Type B pancreatic cell (in vitro differentiated cells): Measurements from ENCODE around the gene ZNF311. TPM values are rescaled to one million over a fixed set of nuclear protein-coding genes. Genes with fewer than 3 reads are reported as not detected.

Source experiments
- DNase-seq: peaks from one replicate; pipeline ENCODE4 v3.0.0; 2021; ENCODE audit warnings: mixed read lengths; ENCODE audit not compliant: unreplicated experiment; ENCODE audit errors: extremely low spot score
- H3K27ac Mint-ChIP-seq: 2 replicates; pipeline ENCODE4 v1.8.0; 2021; ENCODE audit warnings: mild to moderate bottlenecking, mixed read lengths
- H3K27me3 Mint-ChIP-seq: 2 replicates; pipeline ENCODE4 v1.8.0; 2021; ENCODE audit warnings: mixed read lengths
- H3K36me3 Mint-ChIP-seq: 2 replicates; pipeline ENCODE4 v1.8.0; 2021; ENCODE audit warnings: mixed read lengths
- H3K4me1 Mint-ChIP-seq: one replicate; pipeline ENCODE4 v1.8.0; 2021; ENCODE audit warnings: mixed read lengths; ENCODE audit not compliant: unreplicated experiment
- H3K4me3 Mint-ChIP-seq: 2 replicates; pipeline ENCODE4 v1.8.0; 2021; ENCODE audit warnings: mild to moderate bottlenecking, mixed read lengths
- H3K9me3 Mint-ChIP-seq: 2 replicates; pipeline ENCODE4 v1.8.0; 2021; ENCODE audit warnings: mixed read lengths
- total RNA-seq: library from RNA; stranded (reverse); gene quantifications from 2 replicates; pipeline ENCODE4 v1.2.1, GENCODE V29; 2021; ENCODE audit warnings: low replicate concordance
- TF ChIP-seq, protein P1 (sequence below): fragments of 200-600 bp; sonication (generic); conservative IDR thresholded peaks from 2 replicates; pipeline ENCODE4 v1.5.0; 2021; ENCODE audit warnings: antibody characterized with exemption, mild to moderate bottlenecking

ZNF311 gene
- total RNA-seq, 1 donor from 2014 or later, result 0.68 TPM

- H3K4me1 Mint-ChIP-seq, result peaks cover 5% of the 10 kb centered on the region
- peaks cover 52% of the 10 kb centered on the region for H3K27me3 Mint-ChIP-seq
Measured at GRCh38 chr6:29014729-29015608, 9.9 kb upstream of the ZNF311 start.

DNA sequence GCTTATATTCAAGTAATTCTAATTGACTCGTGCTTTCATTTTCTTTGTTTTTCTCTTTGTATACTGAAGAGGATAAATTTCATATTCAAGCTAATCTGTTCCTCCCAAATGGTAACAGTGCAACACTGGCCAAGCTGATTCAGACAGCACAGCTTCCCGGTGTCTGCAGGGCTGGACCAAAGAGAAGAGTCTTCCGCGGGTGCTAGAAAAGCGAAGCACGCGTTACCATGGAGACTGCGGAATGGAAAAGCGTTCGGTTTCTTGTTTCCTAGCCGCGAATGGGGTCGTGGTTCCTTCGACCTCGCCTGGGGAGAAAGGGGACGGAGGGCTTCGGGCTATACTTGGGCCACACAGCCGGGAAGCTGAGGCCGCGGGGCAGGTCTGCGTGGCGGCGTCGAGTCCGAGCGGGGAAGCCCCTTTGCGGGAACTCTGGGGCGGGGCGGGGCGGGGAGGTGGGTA, 6.2 kb upstream of the ZNF311 start:
- peaks cover 58% of the 10 kb centered on the region for H3K27me3 Mint-ChIP-seq
- H3K27ac Mint-ChIP-seq, result peak overlapping the region; percentile 18
- no peaks in the 10 kb centered on the region for H3K9me3 Mint-ChIP-seq
- H3K36me3 Mint-ChIP-seq, result no peaks in the 10 kb centered on the region
- TF ChIP-seq, protein P1, sequence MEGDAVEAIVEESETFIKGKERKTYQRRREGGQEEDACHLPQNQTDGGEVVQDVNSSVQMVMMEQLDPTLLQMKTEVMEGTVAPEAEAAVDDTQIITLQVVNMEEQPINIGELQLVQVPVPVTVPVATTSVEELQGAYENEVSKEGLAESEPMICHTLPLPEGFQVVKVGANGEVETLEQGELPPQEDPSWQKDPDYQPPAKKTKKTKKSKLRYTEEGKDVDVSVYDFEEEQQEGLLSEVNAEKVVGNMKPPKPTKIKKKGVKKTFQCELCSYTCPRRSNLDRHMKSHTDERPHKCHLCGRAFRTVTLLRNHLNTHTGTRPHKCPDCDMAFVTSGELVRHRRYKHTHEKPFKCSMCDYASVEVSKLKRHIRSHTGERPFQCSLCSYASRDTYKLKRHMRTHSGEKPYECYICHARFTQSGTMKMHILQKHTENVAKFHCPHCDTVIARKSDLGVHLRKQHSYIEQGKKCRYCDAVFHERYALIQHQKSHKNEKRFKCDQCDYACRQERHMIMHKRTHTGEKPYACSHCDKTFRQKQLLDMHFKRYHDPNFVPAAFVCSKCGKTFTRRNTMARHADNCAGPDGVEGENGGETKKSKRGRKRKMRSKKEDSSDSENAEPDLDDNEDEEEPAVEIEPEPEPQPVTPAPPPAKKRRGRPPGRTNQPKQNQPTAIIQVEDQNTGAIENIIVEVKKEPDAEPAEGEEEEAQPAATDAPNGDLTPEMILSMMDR, result no peak
- H3K4me1 Mint-ChIP-seq, result peaks cover 5% of the 10 kb centered on the region
- no peak for DNase-seq
- peak overlapping the region; percentile 88 for H3K4me3 Mint-ChIP-seq

More at GRCh38 chr6:29014729-29015608, 9.9 kb upstream of the ZNF311 start:
- Mint-ChIP-seq H3K4me3 (no peak overlapping the region), H3K27ac (no peak overlapping the region), H3K9me3 (no peaks in the 10 kb centered on the region), H3K36me3 (no peaks in the 10 kb centered on the region)
- TF ChIP-seq, protein P1, result peak; percentile 36
- DNase-seq, result no peak

DNA sequence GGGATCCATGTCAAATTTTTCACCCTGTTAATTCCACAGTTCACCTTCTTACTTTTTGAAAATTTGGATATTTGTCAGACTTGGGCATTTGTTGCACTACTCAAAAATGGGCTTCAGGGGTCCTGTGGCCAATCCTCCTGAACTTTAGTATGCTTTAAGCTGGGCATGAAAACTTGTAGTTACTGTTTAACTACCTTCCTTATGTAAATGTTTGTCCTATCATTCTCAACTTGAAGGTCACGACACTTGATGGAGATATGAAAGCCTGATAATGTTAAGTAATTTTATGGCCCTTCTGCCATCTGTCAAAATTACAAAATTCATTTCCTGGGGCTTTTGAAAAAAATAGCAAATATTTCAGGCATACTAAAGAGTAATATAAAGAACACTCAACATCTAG, 4.2 kb upstream of the ZNF311 start:
- no peak for DNase-seq
- H3K27me3 Mint-ChIP-seq, result peaks cover 68% of the 10 kb centered on the region
- no peaks in the 10 kb centered on the region for H3K36me3 Mint-ChIP-seq
- no peak overlapping the region for H3K27ac Mint-ChIP-seq
- H3K4me3 Mint-ChIP-seq, result no peak overlapping the region
- peaks cover 5% of the 10 kb centered on the region for H3K4me1 Mint-ChIP-seq
- no peaks in the 10 kb centered on the region for H3K9me3 Mint-ChIP-seq
- TF ChIP-seq, protein P1, result no peak

- H3K4me3 Mint-ChIP-seq, result no peak overlapping the region
- TF ChIP-seq, protein P1, result no peak
Measured at GRCh38 chr6:29008089-29008488, 3.0 kb upstream of the ZNF311 start.

GRCh38 chr6:28996844-28997510, 8.1 kb downstream of the ZNF311 start:
- TF ChIP-seq, protein P1, result no peak
- no peaks in the 10 kb centered on the region for H3K36me3 Mint-ChIP-seq
- no peaks in the 10 kb centered on the region for H3K9me3 Mint-ChIP-seq
- no peak for DNase-seq
- H3K4me3 Mint-ChIP-seq, result no peak overlapping the region
- H3K27ac Mint-ChIP-seq, result no peak overlapping the region
- H3K4me1 Mint-ChIP-seq, result no peaks in the 10 kb centered on the region
- H3K27me3 Mint-ChIP-seq, result peaks cover 20% of the 10 kb centered on the region

More at GRCh38 chr6:29008089-29008488, 3.0 kb upstream of the ZNF311 start:
- H3K36me3 Mint-ChIP-seq, result no peaks in the 10 kb centered on the region
- H3K27me3 Mint-ChIP-seq, result peaks cover 64% of the 10 kb centered on the region
- no peak overlapping the region for H3K27ac Mint-ChIP-seq
- no peak for DNase-seq
- no peaks in the 10 kb centered on the region for H3K9me3 Mint-ChIP-seq
- peaks cover 5% of the 10 kb centered on the region for H3K4me1 Mint-ChIP-seq
